GM19023 (cell line): ENCODE results near the gene TMEM156.

Experiments used
- ATAC-seq: cut with Tn5 transposase; IDR thresholded peaks from one replicate; pipeline ENCODE4 v1.9.1; 2021; ENCODE audit warnings: mild to moderate bottlenecking, moderate library complexity; ENCODE audit not compliant: unreplicated experiment

Gene TMEM156

GRCh38 chr4:38928974-38929373 lies 103.2 kb downstream of the TMEM156 start:
- ATAC-seq, result no peak

GRCh38 chr4:38928568-38928967 lies 103.6 kb downstream of the TMEM156 start:
- no peak for ATAC-seq

- ATAC-seq, result no peak
These were observed 105.3 kb downstream of the TMEM156 start for GRCh38 chr4:38926896-38927295.

- ATAC-seq, result no peak
These were observed 106.5 kb downstream of the TMEM156 start for GRCh38 chr4:38925492-38926413.

- no peak for ATAC-seq
These were observed 107.9 kb downstream of the TMEM156 start for GRCh38 chr4:38924353-38924752.

GRCh38 chr4:38923746-38924145 lies 108.5 kb downstream of the TMEM156 start:
- no peak for ATAC-seq

GRCh38 chr4:38921151-38921550 lies 111.1 kb downstream of the TMEM156 start:
- ATAC-seq, result no peak

GRCh38 chr4:38920677-38921076 lies 111.5 kb downstream of the TMEM156 start:
- no peak for ATAC-seq

GRCh38 chr4:38920186-38920585 lies 112.0 kb downstream of the TMEM156 start:
- no peak for ATAC-seq

GRCh38 chr4:38919494-38919893 lies 112.7 kb downstream of the TMEM156 start:
- ATAC-seq, result no peak

- ATAC-seq, result no peak
These were observed 114.7 kb downstream of the TMEM156 start for GRCh38 chr4:38917481-38918025.
